ENCODE data around the gene CDR2. TPM values are rescaled to one million over a fixed set of nuclear protein-coding genes. Genes with fewer than 3 reads are reported as not detected.

Gene CDR2
- total and polyA plus RNA-seq, 7 donors: 14.6 to 32.3 (median 22.5) TPM

DNA sequence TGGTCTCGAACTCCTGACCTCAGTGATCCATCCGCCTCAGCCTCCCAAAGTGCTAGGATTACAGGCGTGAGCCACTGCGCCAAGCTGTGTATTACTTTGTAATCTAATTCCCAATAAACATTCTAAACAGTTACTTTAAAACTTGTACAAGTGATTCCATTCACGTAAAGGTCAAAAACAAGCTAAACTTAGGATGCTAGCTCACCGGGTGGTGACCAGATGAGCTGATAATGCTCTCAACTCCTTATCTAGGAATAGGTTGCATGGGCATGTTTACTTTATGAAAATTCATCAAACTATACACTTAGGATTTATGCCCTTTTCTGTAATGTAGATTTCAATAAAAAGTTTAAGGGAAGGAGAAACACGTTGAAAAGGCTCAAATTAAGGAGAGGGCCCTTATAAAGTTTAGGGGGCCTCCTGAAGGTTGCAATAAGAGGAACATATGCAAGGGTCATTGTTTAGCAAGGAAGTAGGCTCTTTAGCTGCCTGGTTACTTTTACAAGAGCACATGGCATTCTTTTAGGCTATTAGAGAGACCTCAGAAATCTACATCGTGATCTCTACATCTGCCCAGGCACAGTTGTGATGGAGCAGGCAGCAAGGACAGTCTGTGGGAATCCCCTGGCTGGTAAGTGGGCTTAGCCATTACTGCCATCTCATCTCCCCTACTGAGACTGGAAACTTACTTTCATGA is 13.3 kb downstream of the CDR2 start:
- peaks cover 0 to 12% (median 11%) of the 10 kb centered on the region in 4 donors for H3K4me1 ChIP-seq
- H3K9me3 ChIP-seq: no peaks in the 10 kb centered on the region
- no peak for TF ChIP-seq POLR2A (IDR thresholded peaks at IDR 0.05)
- no peak for TF ChIP-seq POLR2AphosphoS5 (IDR thresholded peaks at IDR 0.05)
- no peak for TF ChIP-seq EP300 (IDR thresholded peaks at IDR 0.05)
- TF ChIP-seq, protein P1, sequence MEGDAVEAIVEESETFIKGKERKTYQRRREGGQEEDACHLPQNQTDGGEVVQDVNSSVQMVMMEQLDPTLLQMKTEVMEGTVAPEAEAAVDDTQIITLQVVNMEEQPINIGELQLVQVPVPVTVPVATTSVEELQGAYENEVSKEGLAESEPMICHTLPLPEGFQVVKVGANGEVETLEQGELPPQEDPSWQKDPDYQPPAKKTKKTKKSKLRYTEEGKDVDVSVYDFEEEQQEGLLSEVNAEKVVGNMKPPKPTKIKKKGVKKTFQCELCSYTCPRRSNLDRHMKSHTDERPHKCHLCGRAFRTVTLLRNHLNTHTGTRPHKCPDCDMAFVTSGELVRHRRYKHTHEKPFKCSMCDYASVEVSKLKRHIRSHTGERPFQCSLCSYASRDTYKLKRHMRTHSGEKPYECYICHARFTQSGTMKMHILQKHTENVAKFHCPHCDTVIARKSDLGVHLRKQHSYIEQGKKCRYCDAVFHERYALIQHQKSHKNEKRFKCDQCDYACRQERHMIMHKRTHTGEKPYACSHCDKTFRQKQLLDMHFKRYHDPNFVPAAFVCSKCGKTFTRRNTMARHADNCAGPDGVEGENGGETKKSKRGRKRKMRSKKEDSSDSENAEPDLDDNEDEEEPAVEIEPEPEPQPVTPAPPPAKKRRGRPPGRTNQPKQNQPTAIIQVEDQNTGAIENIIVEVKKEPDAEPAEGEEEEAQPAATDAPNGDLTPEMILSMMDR (IDR thresholded peaks at IDR 0.05): no peak
- 86 to 87% methylated on average over 8 of the region's 8 CpGs for WGBS, 2 donors
- DNase-seq: no peak
- peak overlapping the region in 1 of 4 donors; percentile 35 for H3K27ac ChIP-seq
- intact Hi-C loops (cut with DNase I): no loop called here
- H3K36me3 ChIP-seq: peaks cover 0 to 28% (median 8%) of the 10 kb centered on the region in 4 donors
- H3K27me3 ChIP-seq: no peaks in the 10 kb centered on the region
- no peak overlapping the region for H3K4me3 ChIP-seq

DNA sequence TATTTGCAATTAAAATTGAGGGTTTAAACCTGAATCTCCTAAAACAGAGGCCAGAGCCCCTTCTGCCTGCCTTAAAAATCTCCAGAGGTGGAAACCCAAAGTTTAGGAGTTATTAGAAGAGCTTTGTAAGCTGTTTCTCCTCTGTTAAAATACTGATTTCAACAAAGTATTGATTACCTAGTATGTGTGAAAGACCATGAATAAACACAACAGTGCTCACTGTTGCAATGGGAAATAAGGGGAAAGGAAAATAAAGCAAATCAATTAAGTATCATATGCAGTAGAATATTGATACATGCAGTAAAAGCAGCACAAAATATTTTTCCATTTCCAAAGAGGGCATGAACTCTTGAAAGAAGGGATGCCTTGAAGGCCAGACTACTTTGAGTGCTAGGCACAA is 14.7 kb downstream of the CDR2 start:
- Histone ChIP-seq H3K27me3 (no peaks in the 10 kb centered on the region), H3K36me3 (peaks cover 0 to 26% (median 7%) of the 10 kb centered on the region in 4 donors), H3K4me1 (peaks cover 0 to 13% (median 5%) of the 10 kb centered on the region in 4 donors), H3K9me3 (no peaks in the 10 kb centered on the region), H3K27ac (no peak overlapping the region), H3K4me3 (no peak overlapping the region)
- intact Hi-C loops (cut with DNase I): loop anchor here (10.0 kb wide), 1 partner anchor 1065 kb away; no protein-coding TSS in a partner anchor
- TF ChIP-seq EP300 (IDR thresholded peaks at IDR 0.05): no peak
- no peak for TF ChIP-seq POLR2AphosphoS5 (IDR thresholded peaks at IDR 0.05)
- TF ChIP-seq POLR2A (IDR thresholded peaks at IDR 0.05): no peak
- DNase-seq: no peak

DNA sequence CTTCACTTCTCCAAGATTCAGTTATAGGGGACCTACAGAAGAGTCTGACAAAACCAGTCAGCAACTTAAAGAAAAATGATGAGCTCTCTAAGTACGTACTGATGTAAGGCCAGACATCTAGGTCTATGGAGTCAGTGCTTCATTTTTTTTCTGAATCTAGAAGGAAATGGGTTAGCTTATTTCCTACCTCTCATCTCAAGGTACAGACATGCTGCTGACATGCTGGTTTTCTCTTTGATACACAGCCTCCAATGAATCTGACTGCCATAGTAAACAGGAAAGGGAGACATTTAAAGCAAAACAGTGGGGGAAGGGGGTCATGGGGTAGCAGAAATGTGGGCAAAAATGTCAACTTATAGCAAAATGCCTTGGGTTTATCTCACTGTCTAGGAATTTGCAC is 16.4 kb downstream of the CDR2 start:
- peak overlapping the region in 2 of 4 donors; percentile 20 to 36 for H3K27ac ChIP-seq
- TF ChIP-seq POLR2AphosphoS5 (IDR thresholded peaks at IDR 0.05): no peak
- no peak for TF ChIP-seq EP300 (IDR thresholded peaks at IDR 0.05)
- TF ChIP-seq POLR2A (IDR thresholded peaks at IDR 0.05): no peak
- TF ChIP-seq, protein P1 (IDR thresholded peaks at IDR 0.05): no peak
- intact Hi-C loops (cut with DNase I): loop anchor here (10.0 kb wide), 1 partner anchor 1067 kb away; no protein-coding TSS in a partner anchor
- 81 to 92% methylated on average over 1 of the region's 1 CpG for WGBS, 2 donors
- H3K4me3 ChIP-seq: no peak overlapping the region
- no peaks in the 10 kb centered on the region for H3K9me3 ChIP-seq
- DNase-seq: no peak
- no peaks in the 10 kb centered on the region for H3K27me3 ChIP-seq
- H3K36me3 ChIP-seq: peaks cover 0 to 10% (median 5%) of the 10 kb centered on the region in 4 donors
- peaks cover 0 to 28% (median 21%) of the 10 kb centered on the region in 4 donors for H3K4me1 ChIP-seq

DNA sequence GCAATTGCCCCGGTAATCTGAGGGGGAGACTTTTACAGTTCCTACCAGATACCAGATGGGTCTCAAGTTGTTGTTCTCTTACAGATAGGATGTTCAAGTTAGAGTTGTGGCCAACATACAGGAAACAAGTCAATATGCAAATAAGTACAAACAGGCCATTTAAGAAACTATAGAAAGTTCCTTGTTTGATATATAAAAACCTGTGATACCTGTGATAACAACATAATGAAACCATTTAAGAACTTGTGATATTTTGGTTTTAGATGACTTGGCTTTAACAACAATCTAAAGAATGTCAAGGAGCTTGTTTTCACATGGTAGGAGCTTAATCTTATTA is 16.8 kb downstream of the CDR2 start:
- Histone ChIP-seq H3K4me3 (no peak overlapping the region), H3K27ac (peak overlapping the region in 1 of 4 donors; percentile 20), H3K9me3 (no peaks in the 10 kb centered on the region), H3K4me1 (peaks cover 0 to 32% (median 25%) of the 10 kb centered on the region in 4 donors), H3K27me3 (no peaks in the 10 kb centered on the region), H3K36me3 (peaks cover 0 to 6% (median 2%) of the 10 kb centered on the region in 4 donors)
- intact Hi-C loops (cut with DNase I): loop anchor here (10.0 kb wide), 1 partner anchor 1067 kb away; no protein-coding TSS in a partner anchor
- WGBS, 2 donors: 50 to 87% methylated on average over 1 of the region's 1 CpG
- TF ChIP-seq, protein P1 (IDR thresholded peaks at IDR 0.05): no peak
- TF ChIP-seq EP300 (IDR thresholded peaks at IDR 0.05): no peak
- TF ChIP-seq POLR2AphosphoS5 (IDR thresholded peaks at IDR 0.05): no peak
- no peak for TF ChIP-seq POLR2A (IDR thresholded peaks at IDR 0.05)
- DNase-seq: no peak

DNA sequence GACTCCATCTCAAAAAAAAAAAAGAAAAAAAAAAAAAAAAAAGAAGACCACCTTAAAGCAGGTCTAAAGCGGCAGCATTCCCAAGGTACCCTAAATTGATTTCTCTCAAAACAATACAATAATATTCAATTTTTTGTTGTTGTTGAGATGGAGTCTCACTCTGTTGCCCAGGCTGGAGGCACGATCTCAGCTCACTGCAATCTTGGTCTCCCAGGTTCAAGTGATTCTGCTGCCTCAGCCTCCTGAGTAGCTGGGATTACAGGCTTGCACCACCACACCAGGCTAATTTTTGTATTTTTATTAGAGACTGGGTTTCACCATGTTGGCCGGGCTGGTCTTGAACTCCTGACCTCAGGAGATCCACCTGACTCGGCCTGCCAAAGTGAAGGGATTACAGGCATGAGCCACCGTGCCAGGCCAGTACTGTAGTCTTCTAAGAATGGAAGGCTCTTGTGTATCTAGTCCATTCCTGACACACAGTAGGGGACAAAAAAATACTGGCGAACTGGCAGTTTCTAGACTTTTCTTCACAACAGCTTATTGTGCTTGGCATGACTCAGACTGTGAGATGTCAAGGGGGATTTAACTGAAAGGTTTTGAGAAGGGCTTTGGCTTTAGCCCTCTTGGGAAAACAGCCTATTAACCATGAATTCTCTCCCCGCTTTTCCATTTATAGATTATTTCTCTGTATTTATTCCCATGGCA is 17.3 kb downstream of the CDR2 start:
- no peak for DNase-seq
- H3K27me3 ChIP-seq: no peaks in the 10 kb centered on the region
- peak overlapping the region in 2 of 4 donors; percentile 20 to 37 for H3K27ac ChIP-seq
- H3K4me3 ChIP-seq: no peak overlapping the region
- H3K9me3 ChIP-seq: no peaks in the 10 kb centered on the region
- peaks cover 0 to under 1% (median 0%) of the 10 kb centered on the region in 4 donors for H3K36me3 ChIP-seq
- TF ChIP-seq, protein P1 (IDR thresholded peaks at IDR 0.05): no peak
- TF ChIP-seq POLR2AphosphoS5 (IDR thresholded peaks at IDR 0.05): no peak
- TF ChIP-seq EP300 (IDR thresholded peaks at IDR 0.05): no peak
- TF ChIP-seq POLR2A (IDR thresholded peaks at IDR 0.05): no peak
- peaks cover 0 to 37% (median 28%) of the 10 kb centered on the region in 4 donors for H3K4me1 ChIP-seq
- intact Hi-C loops (cut with DNase I): loop anchor here (10.0 kb wide), 1 partner anchor 1068 kb away; no protein-coding TSS in a partner anchor
- 90 to 96% methylated on average over 7 of the region's 7 CpGs for WGBS, 2 donors
